Endodermal cell (in vitro differentiated cells): ENCODE measurements around the gene CERS6. TPM values are rescaled to one million over a fixed set of nuclear protein-coding genes. Genes with fewer than 3 reads are reported as not detected.

ENCODE experiments used
- DNase-seq: peaks from one replicate; pipeline ENCODE4 v3.0.0-alpha.2; 2017
- H3K27ac ChIP-seq: 2 replicates; pipeline ENCODE4 v1.5.1; 2013; ENCODE audit warnings: mild to moderate bottlenecking, low read depth, low read length, moderate library complexity
- H3K27me3 ChIP-seq: 2 replicates; pipeline ENCODE4 v1.6.1; 2013; ENCODE audit warnings: mild to moderate bottlenecking, low read length, moderate library complexity; ENCODE audit not compliant: insufficient read depth, control insufficient read depth, poor library complexity, severe bottlenecking
- H3K36me3 ChIP-seq: 2 replicates; pipeline ENCODE4 v1.7.0; 2013; ENCODE audit warnings: mild to moderate bottlenecking, low read length, moderate library complexity; ENCODE audit not compliant: control insufficient read depth, insufficient read depth
- H3K4me1 ChIP-seq: one replicate; pipeline ENCODE4 v1.7.0; 2013; ENCODE audit warnings: low read length; ENCODE audit not compliant: control insufficient read depth, insufficient read depth
- H3K4me3 ChIP-seq: 2 replicates; pipeline ENCODE4 v1.5.1; 2013; ENCODE audit warnings: mild to moderate bottlenecking, low read length, moderate library complexity
- H3K9ac ChIP-seq: 2 replicates; pipeline ENCODE4 v1.6.1; 2013; ENCODE audit warnings: mild to moderate bottlenecking, low read length, moderate library complexity; ENCODE audit not compliant: poor library complexity, severe bottlenecking; ENCODE audit errors: extremely low read depth
- H3K9me3 ChIP-seq: 2 replicates; pipeline ENCODE4 v1.6.1; 2013; ENCODE audit warnings: mild to moderate bottlenecking, low read length, moderate library complexity; ENCODE audit not compliant: control insufficient read depth
- H3K27ac Mint-ChIP-seq: 2 replicates; pipeline ENCODE4 v1.8.0; 2020; ENCODE audit warnings: mixed read lengths
- H3K27me3 Mint-ChIP-seq: 2 replicates; pipeline ENCODE4 v1.8.0; 2021; ENCODE audit warnings: mild to moderate bottlenecking, mixed read lengths; ENCODE audit not compliant: insufficient read depth
- H3K36me3 Mint-ChIP-seq: 2 replicates; pipeline ENCODE4 v1.8.0; 2020; ENCODE audit warnings: low read depth, mixed read lengths
- H3K4me1 Mint-ChIP-seq: 2 replicates; pipeline ENCODE4 v1.8.0; 2020; ENCODE audit warnings: mixed read lengths
- H3K4me3 Mint-ChIP-seq: 2 replicates; pipeline ENCODE4 v1.8.0; 2020; ENCODE audit warnings: mild to moderate bottlenecking, moderate library complexity, mixed read lengths
- H3K9me3 Mint-ChIP-seq: 2 replicates; pipeline ENCODE4 v1.8.0; 2020; ENCODE audit warnings: mild to moderate bottlenecking, mixed read lengths
- WGBS, 2 experiments: methylation state at CpG; one replicate each; pipeline versions ENCODE4 v1.1.5 to v1.1.7; 2013; ENCODE audit warnings: missing lambda C conversion rate in 2 of 2, mixed read lengths in 1 of 2; ENCODE audit not compliant: insufficient coverage in 1 of 2, insufficient read length in 1 of 2; 5-methylcytosine and 5-hydroxymethylcytosine counted together
- total RNA-seq, 2 donors: library from RNA; stranded (reverse); fragmentation: NEBNext Ultra II Directional in 1 of 2; extraction: Animal tissue kit (Norgen Biotek cat#: 25700) in 1 of 2; gene quantifications; 2 replicates in 1 of 2; 3 replicates in 1 of 2; pipeline ENCODE4 v1.2.1, GENCODE V29; 2021
- TF ChIP-seq, protein P1 (sequence below): fragments of 200-600 bp; sonication (generic); conservative IDR thresholded peaks from 2 replicates; pipeline ENCODE4 v1.5.0; 2021; ENCODE audit warnings: antibody characterized with exemption, mild to moderate bottlenecking

The CERS6 gene
- total RNA-seq, 2 donors from 2014 or later: 41.3 to 52.0 TPM

DNA sequence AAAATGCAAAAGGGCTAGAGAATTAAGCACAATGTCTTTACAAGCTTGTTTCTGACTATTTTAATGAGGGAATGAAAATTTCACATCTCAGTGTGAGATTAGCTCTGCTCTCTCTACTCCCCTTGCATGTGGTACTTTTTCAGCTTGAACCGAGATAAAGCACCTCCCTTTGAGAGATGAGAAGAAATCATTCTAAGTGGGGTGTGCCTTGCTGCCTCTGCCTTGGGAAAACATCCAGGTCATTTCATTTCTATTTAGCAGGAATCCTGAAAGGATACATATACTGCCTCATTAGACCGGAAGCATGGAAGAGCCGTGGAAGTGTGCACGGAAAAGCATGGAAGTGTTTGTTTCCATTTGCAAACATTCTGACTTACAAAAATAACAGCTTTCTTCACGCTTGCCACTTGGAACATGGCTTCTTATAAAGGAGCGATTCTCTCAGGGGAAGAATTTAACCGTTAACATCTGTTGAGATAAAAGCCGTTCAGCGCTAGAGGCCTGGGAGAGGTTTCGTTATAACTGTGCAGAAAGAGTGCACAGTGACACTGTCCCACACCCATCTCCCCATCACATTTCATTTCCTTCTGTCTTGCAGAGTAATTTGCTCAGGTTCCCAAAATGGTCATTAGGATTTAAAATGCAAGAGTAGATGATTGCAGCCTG lies 363.1 kb downstream of the CERS6 start:
- no peak overlapping the region for H3K9ac ChIP-seq
- no peaks in the 10 kb centered on the region for H3K36me3 Mint-ChIP-seq
- WGBS, 2 experiments: 71 to 85% methylated on average over 4 to 10 of the region's 10 CpGs
- H3K4me1 Mint-ChIP-seq: peaks cover 25% of the 10 kb centered on the region
- H3K4me3 ChIP-seq: no peak overlapping the region
- no peaks in the 10 kb centered on the region for H3K27me3 Mint-ChIP-seq
- no peak overlapping the region for H3K4me3 Mint-ChIP-seq
- no peak overlapping the region for H3K27ac Mint-ChIP-seq
- H3K27me3 ChIP-seq: no peaks in the 10 kb centered on the region
- TF ChIP-seq, protein P1, sequence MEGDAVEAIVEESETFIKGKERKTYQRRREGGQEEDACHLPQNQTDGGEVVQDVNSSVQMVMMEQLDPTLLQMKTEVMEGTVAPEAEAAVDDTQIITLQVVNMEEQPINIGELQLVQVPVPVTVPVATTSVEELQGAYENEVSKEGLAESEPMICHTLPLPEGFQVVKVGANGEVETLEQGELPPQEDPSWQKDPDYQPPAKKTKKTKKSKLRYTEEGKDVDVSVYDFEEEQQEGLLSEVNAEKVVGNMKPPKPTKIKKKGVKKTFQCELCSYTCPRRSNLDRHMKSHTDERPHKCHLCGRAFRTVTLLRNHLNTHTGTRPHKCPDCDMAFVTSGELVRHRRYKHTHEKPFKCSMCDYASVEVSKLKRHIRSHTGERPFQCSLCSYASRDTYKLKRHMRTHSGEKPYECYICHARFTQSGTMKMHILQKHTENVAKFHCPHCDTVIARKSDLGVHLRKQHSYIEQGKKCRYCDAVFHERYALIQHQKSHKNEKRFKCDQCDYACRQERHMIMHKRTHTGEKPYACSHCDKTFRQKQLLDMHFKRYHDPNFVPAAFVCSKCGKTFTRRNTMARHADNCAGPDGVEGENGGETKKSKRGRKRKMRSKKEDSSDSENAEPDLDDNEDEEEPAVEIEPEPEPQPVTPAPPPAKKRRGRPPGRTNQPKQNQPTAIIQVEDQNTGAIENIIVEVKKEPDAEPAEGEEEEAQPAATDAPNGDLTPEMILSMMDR: no peak
- H3K27ac ChIP-seq: no peak overlapping the region
- no peak for DNase-seq
- H3K9me3 Mint-ChIP-seq: no peaks in the 10 kb centered on the region
- no peaks in the 10 kb centered on the region for H3K36me3 ChIP-seq
- H3K9me3 ChIP-seq: no peaks in the 10 kb centered on the region
- H3K4me1 ChIP-seq: peaks cover 9% of the 10 kb centered on the region

DNA sequence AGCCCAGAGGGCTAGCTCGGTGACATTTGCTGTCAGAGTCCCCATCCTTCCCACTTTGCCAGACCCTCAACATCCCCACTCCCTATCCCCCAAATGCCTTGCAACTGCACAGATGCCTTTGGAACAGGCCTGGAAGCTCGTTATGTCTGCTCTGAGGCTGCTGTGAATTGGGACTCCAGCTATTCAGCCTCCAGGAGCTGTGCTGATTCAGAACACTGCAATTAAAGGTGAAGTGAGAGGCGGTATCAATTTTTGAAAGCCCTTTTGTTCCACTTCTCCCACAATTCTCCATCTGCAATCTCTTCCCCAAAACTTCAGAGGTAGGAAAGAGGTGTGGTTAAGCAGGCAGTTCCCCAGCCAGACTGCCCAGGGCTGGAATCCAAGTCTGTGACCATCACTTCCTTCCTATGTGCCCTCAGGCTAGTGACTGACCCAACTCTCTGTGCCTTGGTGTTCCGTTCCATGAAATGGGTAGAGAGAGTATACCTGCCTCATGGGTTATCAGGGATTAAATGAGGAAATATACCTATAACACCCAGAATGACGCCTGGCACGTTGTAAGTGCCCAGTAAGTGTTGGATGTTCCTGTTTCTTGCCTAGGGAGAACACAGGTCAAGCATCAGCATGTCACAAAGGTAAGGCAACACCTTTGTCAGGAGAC lies 363.9 kb downstream of the CERS6 start:
- Histone ChIP-seq H3K9me3 (no peaks in the 10 kb centered on the region), H3K27ac (no peak overlapping the region), H3K36me3 (no peaks in the 10 kb centered on the region), H3K4me1 (peaks cover 6% of the 10 kb centered on the region), H3K27me3 (no peaks in the 10 kb centered on the region), H3K9ac (no peak overlapping the region), H3K4me3 (no peak overlapping the region)
- TF ChIP-seq, protein P1: no peak
- H3K4me3 Mint-ChIP-seq: no peak overlapping the region
- whole genome bisulfite sequencing, 2 experiments: 92 to 100% methylated on average over 3 to 6 of the region's 6 CpGs
- H3K27ac Mint-ChIP-seq: no peak overlapping the region
- no peaks in the 10 kb centered on the region for H3K9me3 Mint-ChIP-seq
- no peaks in the 10 kb centered on the region for H3K27me3 Mint-ChIP-seq
- H3K4me1 Mint-ChIP-seq: peaks cover 24% of the 10 kb centered on the region
- H3K36me3 Mint-ChIP-seq: no peaks in the 10 kb centered on the region
- DNase-seq: no peak

DNA sequence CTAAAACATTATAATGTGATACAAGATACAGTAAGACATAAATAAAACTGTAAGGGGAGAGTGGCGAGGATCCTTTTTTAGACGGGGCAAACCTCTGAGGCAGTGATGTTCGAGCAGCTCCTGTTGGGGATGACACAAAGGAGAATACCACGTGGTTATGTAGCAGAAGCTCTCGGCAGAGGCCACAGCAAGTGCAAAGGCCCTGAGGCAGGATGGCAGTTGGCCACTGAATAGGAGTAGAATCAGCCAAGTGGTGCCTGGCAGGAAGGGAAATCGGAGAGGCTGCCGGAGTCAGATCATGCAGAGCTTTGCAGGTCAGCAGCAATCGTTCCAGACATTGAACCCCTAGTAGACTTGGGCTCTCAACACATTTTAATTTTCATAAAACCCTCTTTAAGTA lies 365.5 kb downstream of the CERS6 start:
- Histone ChIP-seq H3K4me3 (no peak overlapping the region), H3K27me3 (no peaks in the 10 kb centered on the region), H3K9me3 (no peaks in the 10 kb centered on the region), H3K4me1 (no peaks in the 10 kb centered on the region), H3K9ac (no peak overlapping the region), H3K36me3 (no peaks in the 10 kb centered on the region), H3K27ac (no peak overlapping the region)
- TF ChIP-seq, protein P1: no peak
- H3K4me3 Mint-ChIP-seq: no peak overlapping the region
- no peak overlapping the region for H3K27ac Mint-ChIP-seq
- no peaks in the 10 kb centered on the region for H3K36me3 Mint-ChIP-seq
- no peaks in the 10 kb centered on the region for H3K9me3 Mint-ChIP-seq
- H3K4me1 Mint-ChIP-seq: peaks cover 13% of the 10 kb centered on the region
- no peaks in the 10 kb centered on the region for H3K27me3 Mint-ChIP-seq
- DNase-seq: no peak
- 84 to 86% methylated on average over 6 to 8 of the region's 8 CpGs for WGBS, 2 experiments
